AG04449 (cell line): ENCODE measurements around the gene AASDH.

ENCODE experiments used
- CTCF ChIA-PET: fragments of 350-600 bp; formaldehyde crosslinking; extraction: SDS; loops from one replicate; lab custom pipeline; 2021; ENCODE audit warnings: antibody characterized with exemption; lab: Yijun Ruan, JAX
- POLR2A ChIA-PET: fragments of 400-600, 350-600 bp; formaldehyde crosslinking; extraction: SDS; loops from one replicate; lab custom pipeline; 2020; ENCODE audit warnings: antibody characterized with exemption, inconsistent platforms; lab: Yijun Ruan, JAX
- DNase-seq: peaks from one replicate; pipeline ENCODE4 v3.0.0-alpha.2; 2010; ENCODE audit warnings: low read depth, low spot score
- H3K4me3 ChIP-seq: 2 replicates; pipeline ENCODE4 v1.5.1; 2011; ENCODE audit warnings: low read depth, mild to moderate bottlenecking, control low read depth, low read length
- TF ChIP-seq, protein P1 (sequence below): IDR thresholded peaks from one replicate; pipeline ENCODE4 v1.5.1; 2011; ENCODE audit warnings: mild to moderate bottlenecking, moderate library complexity, low read length, control low read depth, inconsistent platforms; ENCODE audit not compliant: insufficient read depth; ENCODE audit errors: missing control alignments

AASDH gene

DNA sequence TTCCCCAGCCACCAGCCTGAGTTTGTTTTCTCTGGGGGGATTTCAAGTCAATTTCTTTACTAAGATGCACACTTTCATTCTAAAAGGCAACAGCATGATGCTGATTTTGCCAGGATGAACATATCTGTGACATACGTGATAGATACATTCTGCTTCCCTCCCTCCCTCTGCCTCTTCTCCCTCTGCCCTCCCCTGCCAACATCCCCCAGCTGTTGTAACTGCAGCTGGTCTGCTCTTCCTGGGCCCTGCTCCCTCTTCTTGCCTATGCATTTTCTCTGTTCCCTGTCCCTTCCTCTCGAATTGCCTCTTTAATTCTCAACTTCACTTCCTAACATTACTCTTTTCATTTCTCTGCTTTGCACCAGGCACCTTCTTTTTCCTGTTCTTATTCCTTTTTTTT lies 83.4 kb downstream of the AASDH start:
- TF ChIP-seq, protein P1, sequence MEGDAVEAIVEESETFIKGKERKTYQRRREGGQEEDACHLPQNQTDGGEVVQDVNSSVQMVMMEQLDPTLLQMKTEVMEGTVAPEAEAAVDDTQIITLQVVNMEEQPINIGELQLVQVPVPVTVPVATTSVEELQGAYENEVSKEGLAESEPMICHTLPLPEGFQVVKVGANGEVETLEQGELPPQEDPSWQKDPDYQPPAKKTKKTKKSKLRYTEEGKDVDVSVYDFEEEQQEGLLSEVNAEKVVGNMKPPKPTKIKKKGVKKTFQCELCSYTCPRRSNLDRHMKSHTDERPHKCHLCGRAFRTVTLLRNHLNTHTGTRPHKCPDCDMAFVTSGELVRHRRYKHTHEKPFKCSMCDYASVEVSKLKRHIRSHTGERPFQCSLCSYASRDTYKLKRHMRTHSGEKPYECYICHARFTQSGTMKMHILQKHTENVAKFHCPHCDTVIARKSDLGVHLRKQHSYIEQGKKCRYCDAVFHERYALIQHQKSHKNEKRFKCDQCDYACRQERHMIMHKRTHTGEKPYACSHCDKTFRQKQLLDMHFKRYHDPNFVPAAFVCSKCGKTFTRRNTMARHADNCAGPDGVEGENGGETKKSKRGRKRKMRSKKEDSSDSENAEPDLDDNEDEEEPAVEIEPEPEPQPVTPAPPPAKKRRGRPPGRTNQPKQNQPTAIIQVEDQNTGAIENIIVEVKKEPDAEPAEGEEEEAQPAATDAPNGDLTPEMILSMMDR, result no peak

DNA sequence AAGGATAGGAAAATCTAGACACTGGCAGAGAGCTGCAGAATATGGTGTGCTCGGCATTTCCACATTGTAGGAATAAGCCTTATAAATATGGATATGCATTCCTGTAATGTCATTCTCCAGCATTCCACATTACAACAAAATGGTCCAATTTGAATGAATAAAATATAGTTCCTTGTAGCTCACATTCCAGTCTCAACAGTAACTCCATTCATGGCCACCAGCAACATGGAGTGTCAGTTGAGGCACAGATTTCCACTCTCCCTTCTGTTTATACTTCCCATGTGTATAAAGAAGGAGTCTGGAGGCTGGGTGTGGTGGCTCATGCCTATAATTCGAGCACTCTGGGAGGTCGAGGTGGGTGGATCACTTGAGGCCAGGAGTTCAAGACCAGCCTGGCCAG lies 84.5 kb downstream of the AASDH start:
- TF ChIP-seq, protein P1, result no peak
- DNase-seq, result no peak
- ChIA-PET CTCF (interaction anchor here (0.7 kb wide), 1 partner anchor 506 kb away, joined by 3 read pairs; no protein-coding TSS in a partner anchor), POLR2A (no interaction called here)
- no peak overlapping the region for H3K4me3 ChIP-seq

More for the DNA sequence above, 83.4 kb downstream of the AASDH start:
- no peak for DNase-seq
- ChIA-PET CTCF (no interaction called here), POLR2A (interaction anchor here (0.6 kb wide), 1 partner anchor 49 kb away, joined by 6 read pairs; no protein-coding TSS in a partner anchor)
- H3K4me3 ChIP-seq, result no peak overlapping the region

DNA sequence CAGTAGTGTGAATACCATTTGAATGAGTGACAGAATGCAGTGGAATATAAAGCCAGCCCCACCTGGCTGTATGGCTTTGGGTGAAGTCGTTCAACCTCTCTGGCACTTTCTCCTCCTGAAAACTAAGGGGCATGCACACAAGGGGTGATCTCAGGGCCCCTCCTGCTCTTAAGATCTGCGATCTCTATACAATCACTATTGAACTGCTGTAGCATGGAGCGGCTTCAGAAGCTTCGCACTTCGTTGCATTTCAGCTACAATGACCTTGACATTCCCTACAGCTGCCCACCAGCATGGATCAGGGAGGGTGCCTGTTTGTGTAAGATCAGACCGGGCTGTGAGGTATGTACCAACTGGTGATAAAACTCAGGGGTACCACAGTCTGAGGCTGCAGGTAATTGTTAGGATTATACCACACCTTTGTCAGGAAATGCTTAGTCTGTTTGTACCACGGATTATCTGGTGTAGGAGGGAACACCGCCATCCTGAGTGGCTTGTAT lies 85.2 kb downstream of the AASDH start:
- DNase-seq, result no peak
- CTCF ChIA-PET, result interaction anchor here (0.7 to 4.1 kb wide), 3 partner anchors 8 to 506 kb away, joined by 3 to 20 read pairs (median 3); partner anchors contain the start of gene CEP135
- TF ChIP-seq, protein P1, result no peak
- POLR2A ChIA-PET, result no interaction called here
- no peak overlapping the region for H3K4me3 ChIP-seq

DNA sequence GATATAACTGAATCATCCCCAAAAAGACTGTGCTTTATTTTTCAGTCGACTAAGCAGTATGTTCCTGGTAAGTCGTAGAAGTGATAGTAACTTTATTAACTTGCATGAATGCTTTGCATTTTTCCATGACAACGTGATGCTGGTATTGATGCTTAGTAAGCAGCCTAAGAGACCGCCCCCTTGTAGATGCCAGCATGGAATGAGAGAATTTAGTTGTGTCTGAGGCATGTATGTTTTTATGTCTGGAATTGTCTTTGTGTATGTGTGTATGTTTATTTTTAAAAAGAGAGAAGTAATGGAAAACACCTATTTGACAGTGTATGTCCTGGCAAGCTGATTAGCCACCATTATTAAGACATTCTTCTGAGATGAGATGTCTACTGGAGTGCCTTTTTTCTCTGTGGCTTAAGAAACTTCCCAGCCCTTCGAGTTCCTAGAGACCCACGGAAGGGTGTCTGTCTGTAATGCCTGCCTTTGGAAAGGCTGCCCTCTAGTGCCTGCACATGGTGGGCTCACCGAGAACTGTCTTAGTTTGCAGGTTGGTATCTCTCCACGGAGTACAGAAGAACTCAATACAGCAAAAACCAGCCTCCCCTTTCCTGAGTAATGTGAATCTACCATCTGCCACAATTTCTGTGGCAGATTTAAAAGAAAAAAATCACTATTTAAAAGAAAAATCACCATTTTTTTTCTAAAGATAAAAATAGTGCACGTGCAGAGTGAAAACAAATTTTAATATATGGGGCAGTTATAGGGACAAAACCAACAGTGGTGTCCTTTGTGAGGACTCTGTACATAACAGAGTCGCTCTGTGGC lies 85.9 kb downstream of the AASDH start:
- peak; percentile 65 for DNase-seq
- ChIA-PET POLR2A (no interaction called here), CTCF (interaction anchor here (0.8 to 4.1 kb wide), 5 partner anchors 9 to 535 kb away, joined by 3 to 20 read pairs (median 3); partner anchors contain the start of gene CEP135)
- TF ChIP-seq, protein P1, result peak; percentile 90
- no peak overlapping the region for H3K4me3 ChIP-seq

DNA sequence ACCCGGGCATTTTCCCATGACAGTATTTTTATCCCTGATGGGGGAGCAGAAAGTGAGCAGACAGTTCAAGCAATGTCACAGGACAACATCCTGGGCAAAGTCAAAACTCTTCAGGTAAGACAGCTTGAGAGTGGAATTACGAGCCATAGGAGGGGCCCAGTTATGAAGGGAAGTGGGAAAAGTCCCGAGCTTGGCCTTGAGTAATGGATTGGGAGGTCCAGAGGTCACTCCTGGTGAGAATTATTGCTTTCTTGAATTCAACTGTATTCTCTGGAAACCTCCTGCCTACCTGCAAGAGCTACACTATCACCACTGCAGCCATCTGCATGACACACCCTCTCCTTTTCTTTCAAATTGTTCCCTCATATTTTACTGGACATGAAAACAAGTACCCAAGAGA lies 89.1 kb downstream of the AASDH start:
- TF ChIP-seq, protein P1, result no peak
- DNase-seq, result no peak

DNA sequence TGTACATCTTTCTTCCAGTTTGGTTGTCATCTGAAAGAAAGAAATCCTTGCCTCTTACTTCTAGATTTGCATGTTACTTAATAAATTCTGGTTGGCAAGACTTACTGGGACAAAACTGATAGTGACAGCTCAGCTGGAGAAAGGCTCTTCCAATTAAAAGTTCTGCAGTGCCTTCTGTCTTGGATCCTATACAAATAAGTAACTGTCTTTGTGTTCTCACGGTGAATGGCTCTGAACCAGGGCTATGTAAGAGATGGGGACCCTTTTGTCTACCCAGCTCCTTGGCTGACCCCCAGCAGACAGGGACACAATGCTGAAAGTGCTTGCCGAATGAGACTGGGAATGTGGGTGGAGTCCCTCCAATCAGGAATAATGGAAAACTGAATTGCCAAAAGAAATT lies 89.5 kb downstream of the AASDH start:
- POLR2A ChIA-PET, result no interaction called here
- DNase-seq, result no peak
- no peak overlapping the region for H3K4me3 ChIP-seq
- CTCF ChIA-PET, result interaction anchor here (4.1 kb wide), 1 partner anchor 350 kb away, joined by 20 read pairs; the partner anchor contains the start of gene CEP135
- TF ChIP-seq, protein P1, result no peak

More for the DNA sequence above, 89.1 kb downstream of the AASDH start:
- CTCF ChIA-PET, result interaction anchor here (4.1 kb wide), 1 partner anchor 350 kb away, joined by 20 read pairs; the partner anchor contains the start of gene CEP135
- POLR2A ChIA-PET, result no interaction called here
- no peak overlapping the region for H3K4me3 ChIP-seq
